HG03045 (cell line): Measurements from ENCODE around the gene NKRF.

Experiments
- ATAC-seq: cut with Tn5 transposase; IDR thresholded peaks from one replicate; pipeline ENCODE4 v1.9.1; 2021; ENCODE audit warnings: mild to moderate bottlenecking, moderate library complexity; ENCODE audit not compliant: unreplicated experiment

The NKRF gene

GRCh38 chrX:119617517-119618164 lies 11.4 kb upstream of the NKRF start:
- ATAC-seq, result no peak

- ATAC-seq, result no peak
These were observed 8.6 kb upstream of the NKRF start for GRCh38 chrX:119614776-119615175.

GRCh38 chrX:119607018-119607389 lies 780 bp upstream of the NKRF start:
- ATAC-seq, result no peak

GRCh38 chrX:119605464-119606279 lies 552 bp downstream of the NKRF start:
- ATAC-seq, result peak; percentile 35

- no peak for ATAC-seq
These were observed 1.3 kb downstream of the NKRF start for GRCh38 chrX:119604766-119605463.

GRCh38 chrX:119602701-119603255 lies 3.4 kb downstream of the NKRF start:
- ATAC-seq, result no peak

- ATAC-seq, result no peak
These were observed 16.4 kb downstream of the NKRF start for GRCh38 chrX:119589810-119590209.

- no peak for ATAC-seq
These were observed 22.7 kb downstream of the NKRF start for GRCh38 chrX:119583431-119584059.

- no peak for ATAC-seq
These were observed 26.8 kb downstream of the NKRF start for GRCh38 chrX:119579414-119579813.

GRCh38 chrX:119574394-119575266 lies 31.6 kb downstream of the NKRF start, which contains the start of gene UBE2A:
TSS of gene UBE2A (plus strand) at chrX:119574563. CDS start at chrX:119574712, 149 bp downstream.
- ATAC-seq, result peak; percentile 82

- peak; percentile 7 for ATAC-seq
These were observed 32.3 kb downstream of the NKRF start for GRCh38 chrX:119573840-119574393.

GRCh38 chrX:119573222-119573621 lies 33.0 kb downstream of the NKRF start:
- ATAC-seq, result no peak

GRCh38 chrX:119570351-119570835 lies 35.8 kb downstream of the NKRF start:
- ATAC-seq, result no peak

- ATAC-seq, result peak; percentile 72
These were observed 41.0 kb downstream of the NKRF start, which contains the start of gene STEEP1 for GRCh38 chrX:119565107-119565663. TSS of gene STEEP1 (minus strand) at chrX:119565409. CDS start at chrX:119565355, 54 bp downstream.

GRCh38 chrX:119552508-119552907 lies 53.7 kb downstream of the NKRF start:
- ATAC-seq, result no peak

- ATAC-seq, result no peak
These were observed 56.8 kb downstream of the NKRF start for GRCh38 chrX:119549327-119550016.

GRCh38 chrX:119541188-119541587 lies 65.0 kb downstream of the NKRF start:
- ATAC-seq, result no peak

GRCh38 chrX:119539872-119540271 lies 66.4 kb downstream of the NKRF start:
- no peak for ATAC-seq
